ENCODE data around the gene LLCFC1. TPM values are rescaled to one million over a fixed set of nuclear protein-coding genes. Genes with fewer than 3 reads are reported as not detected.

LLCFC1 gene
- polyA plus RNA-seq, 1 donor from 2014 or later = not detected

GRCh38 chr7:142984297-142984696 lies 45.0 kb downstream of the LLCFC1 start:
- Histone ChIP-seq H3K4me3 (ENCODE audit: low read length) (no peak overlapping the region), H3K79me2 (replicated peaks; ENCODE audit: insufficient read depth, low read length) (no peaks in the 10 kb centered on the region), H3K9ac (ENCODE audit: low read length) (no peak overlapping the region), H4K20me1 (ENCODE audit: insufficient read depth) (no peaks in the 10 kb centered on the region), H3K27me3 (ENCODE audit: insufficient read depth, low read depth, low read length) (no peaks in the 10 kb centered on the region), H3K4me2 (ENCODE audit: low read length) (no peak overlapping the region), H3K36me3 (ENCODE audit: insufficient read depth, low read length) (no peaks in the 10 kb centered on the region), H3K27ac (ENCODE audit: low read length) (no peak overlapping the region), H3F3A (ENCODE audit: insufficient read depth, low read length, poor library complexity, severe bottlenecking) (no peaks in the 10 kb centered on the region), H2AFZ (ENCODE audit: low read depth, low read length) (no peak overlapping the region), H3K9me3 (ENCODE audit: low read length) (peaks cover 3% of the 10 kb centered on the region), H3K9me2 (ENCODE audit: insufficient read depth, low read length) (no peaks in the 10 kb centered on the region)
- TF ChIP-seq EP300 (conservative IDR thresholded peaks at IDR 0.05; ENCODE audit: poor library complexity, severe bottlenecking) (no peak), CTCF (IDR thresholded peaks at IDR 0.05; ENCODE audit: poor library complexity, severe bottlenecking) (no peak), RAD21 (conservative IDR thresholded peaks at IDR 0.05) (no peak), POLR2AphosphoS5 (IDR thresholded peaks at IDR 0.05) (no peak), MXI1 (conservative IDR thresholded peaks at IDR 0.05; ENCODE audit: poor library complexity, severe bottlenecking) (no peak), EZH2 (IDR thresholded peaks at IDR 0.05; ENCODE audit: borderline replicate concordance, insufficient read depth, low read length, poor library complexity, severe bottlenecking) (no peak)
- TF ChIP-seq, protein P1, sequence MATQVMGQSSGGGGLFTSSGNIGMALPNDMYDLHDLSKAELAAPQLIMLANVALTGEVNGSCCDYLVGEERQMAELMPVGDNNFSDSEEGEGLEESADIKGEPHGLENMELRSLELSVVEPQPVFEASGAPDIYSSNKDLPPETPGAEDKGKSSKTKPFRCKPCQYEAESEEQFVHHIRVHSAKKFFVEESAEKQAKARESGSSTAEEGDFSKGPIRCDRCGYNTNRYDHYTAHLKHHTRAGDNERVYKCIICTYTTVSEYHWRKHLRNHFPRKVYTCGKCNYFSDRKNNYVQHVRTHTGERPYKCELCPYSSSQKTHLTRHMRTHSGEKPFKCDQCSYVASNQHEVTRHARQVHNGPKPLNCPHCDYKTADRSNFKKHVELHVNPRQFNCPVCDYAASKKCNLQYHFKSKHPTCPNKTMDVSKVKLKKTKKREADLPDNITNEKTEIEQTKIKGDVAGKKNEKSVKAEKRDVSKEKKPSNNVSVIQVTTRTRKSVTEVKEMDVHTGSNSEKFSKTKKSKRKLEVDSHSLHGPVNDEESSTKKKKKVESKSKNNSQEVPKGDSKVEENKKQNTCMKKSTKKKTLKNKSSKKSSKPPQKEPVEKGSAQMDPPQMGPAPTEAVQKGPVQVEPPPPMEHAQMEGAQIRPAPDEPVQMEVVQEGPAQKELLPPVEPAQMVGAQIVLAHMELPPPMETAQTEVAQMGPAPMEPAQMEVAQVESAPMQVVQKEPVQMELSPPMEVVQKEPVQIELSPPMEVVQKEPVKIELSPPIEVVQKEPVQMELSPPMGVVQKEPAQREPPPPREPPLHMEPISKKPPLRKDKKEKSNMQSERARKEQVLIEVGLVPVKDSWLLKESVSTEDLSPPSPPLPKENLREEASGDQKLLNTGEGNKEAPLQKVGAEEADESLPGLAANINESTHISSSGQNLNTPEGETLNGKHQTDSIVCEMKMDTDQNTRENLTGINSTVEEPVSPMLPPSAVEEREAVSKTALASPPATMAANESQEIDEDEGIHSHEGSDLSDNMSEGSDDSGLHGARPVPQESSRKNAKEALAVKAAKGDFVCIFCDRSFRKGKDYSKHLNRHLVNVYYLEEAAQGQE (IDR thresholded peaks at IDR 0.05; ENCODE audit: borderline replicate concordance) = no peak

Other genes starting within 250 kb of the LLCFC1 start
- gene PRSS1, start 190.0 kb upstream of the LLCFC1 start, polyA plus RNA-seq = not detected in 2 replicates
- gene PRSS2, start 168.5 kb upstream of the LLCFC1 start, polyA plus RNA-seq = not detected in 2 replicates
- 14.8 and 25.3 TPM in 2 replicates for gene EPHB6, start 84.4 kb upstream of the LLCFC1 start, polyA plus RNA-seq
- gene TRPV6, start 53.7 kb upstream of the LLCFC1 start, polyA plus RNA-seq = 0.30 and 0.38 TPM in 2 replicates
- 0.52 TPM in 1 of 2 replicates, not detected in the other for gene TRPV5, start 5.7 kb upstream of the LLCFC1 start, polyA plus RNA-seq
- 0.96 and 2.2 TPM in 2 replicates for gene KEL, start 22.9 kb downstream of the LLCFC1 start, polyA plus RNA-seq
- not detected in 2 replicates for gene OR9A2, start 87.6 kb downstream of the LLCFC1 start, polyA plus RNA-seq
- gene OR6V1, start 112.9 kb downstream of the LLCFC1 start, polyA plus RNA-seq = not detected in 2 replicates
- not detected in 2 replicates for gene PIP, start 192.6 kb downstream of the LLCFC1 start, polyA plus RNA-seq
- not detected in 2 replicates for gene TAS2R39, start 243.9 kb downstream of the LLCFC1 start, polyA plus RNA-seq